HG03025 (cell line): ENCODE results near the gene EHMT1.
"Not testable (repeated sequence)": the region's sequence is repeated elsewhere in the genome, so short reads cannot be mapped to it uniquely, and the experiment has no call there.

Experiments used
- ATAC-seq: cut with Tn5 transposase; IDR thresholded peaks from one replicate; pipeline ENCODE4 v1.9.1; 2021; ENCODE audit warnings: mild to moderate bottlenecking, moderate library complexity; ENCODE audit not compliant: unreplicated experiment, low FRiP score

The EHMT1 gene

DNA sequence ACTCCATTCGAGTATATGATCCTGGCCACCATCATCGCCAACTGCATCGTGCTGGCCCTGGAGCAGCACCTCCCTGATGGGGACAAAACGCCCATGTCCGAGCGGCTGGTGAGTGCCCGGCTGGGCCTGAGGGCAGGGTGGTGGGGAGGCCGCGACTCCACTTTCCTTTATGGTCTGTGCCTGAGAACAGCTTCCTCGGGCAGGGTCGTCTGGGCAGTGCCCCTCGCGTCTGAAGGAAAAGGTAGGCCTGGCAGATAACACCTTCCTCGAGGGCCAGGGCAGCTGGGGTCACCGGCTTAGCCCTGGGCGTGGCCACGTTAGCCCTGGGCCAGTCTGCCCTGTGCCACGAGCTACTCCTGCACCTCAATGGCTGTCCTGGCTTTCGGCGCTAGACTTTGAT, 260.2 kb downstream of the EHMT1 start:
- no peak for ATAC-seq

DNA sequence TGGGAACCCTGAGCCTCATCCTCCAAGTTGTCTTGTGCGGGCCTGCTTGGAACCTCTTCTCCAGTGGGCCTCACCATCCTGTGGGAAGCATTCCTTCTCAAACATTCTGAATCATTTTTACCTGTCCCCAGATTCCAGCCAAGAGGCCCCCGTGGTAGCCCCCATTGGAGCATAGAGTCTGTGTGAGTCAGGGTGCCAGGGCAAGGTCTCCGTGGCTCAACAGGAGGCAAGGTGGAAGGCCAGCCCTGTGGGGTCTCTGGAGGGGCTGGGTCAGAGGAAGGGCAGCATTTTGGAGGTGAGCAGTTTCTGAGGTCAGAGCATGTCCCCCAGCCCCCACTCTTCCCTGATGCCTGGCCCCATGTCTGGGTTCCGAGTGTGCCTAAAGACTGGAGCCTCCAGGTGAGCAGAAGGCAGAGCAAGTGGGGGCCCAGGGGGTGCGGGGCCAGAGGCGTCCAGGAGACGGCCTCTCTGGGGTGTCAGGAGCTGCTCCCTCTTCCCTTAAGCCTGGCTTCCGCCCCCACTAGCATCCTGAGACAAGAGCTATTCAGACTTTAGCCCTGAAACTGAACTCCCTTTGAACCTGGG, 260.9 kb downstream of the EHMT1 start:
- no peak for ATAC-seq

- no peak for ATAC-seq
Measured at GRCh38 chr9:137880160-137880975, 261.6 kb downstream of the EHMT1 start.

DNA sequence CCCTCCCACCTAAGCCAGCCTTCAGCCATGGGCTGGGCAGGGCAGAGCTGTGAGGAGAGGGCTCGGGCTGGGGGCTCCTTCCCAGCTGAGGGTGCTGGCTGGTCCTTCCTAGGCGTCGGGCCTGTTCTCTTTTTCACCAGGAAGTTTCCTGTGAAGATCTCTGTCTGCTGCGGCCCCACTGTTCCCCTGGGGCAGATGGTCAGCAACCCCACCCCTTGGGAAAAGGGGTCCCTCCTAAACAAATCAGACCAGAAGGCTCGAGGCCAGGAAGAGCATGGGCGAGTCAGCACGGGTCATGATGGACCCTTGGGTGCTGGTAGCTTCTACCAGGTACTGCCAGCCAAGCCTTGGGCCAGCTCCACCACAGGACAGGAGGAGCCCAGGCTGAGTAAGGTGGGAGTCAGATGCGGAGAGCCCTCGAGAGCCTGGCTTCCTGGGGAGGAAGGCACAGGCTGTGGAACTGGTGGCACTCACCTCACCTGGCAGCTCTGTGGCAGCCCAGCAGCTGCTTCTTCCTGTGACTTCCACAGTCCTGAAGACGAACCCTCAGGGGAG, 262.2 kb downstream of the EHMT1 start:
- ATAC-seq: no peak

DNA sequence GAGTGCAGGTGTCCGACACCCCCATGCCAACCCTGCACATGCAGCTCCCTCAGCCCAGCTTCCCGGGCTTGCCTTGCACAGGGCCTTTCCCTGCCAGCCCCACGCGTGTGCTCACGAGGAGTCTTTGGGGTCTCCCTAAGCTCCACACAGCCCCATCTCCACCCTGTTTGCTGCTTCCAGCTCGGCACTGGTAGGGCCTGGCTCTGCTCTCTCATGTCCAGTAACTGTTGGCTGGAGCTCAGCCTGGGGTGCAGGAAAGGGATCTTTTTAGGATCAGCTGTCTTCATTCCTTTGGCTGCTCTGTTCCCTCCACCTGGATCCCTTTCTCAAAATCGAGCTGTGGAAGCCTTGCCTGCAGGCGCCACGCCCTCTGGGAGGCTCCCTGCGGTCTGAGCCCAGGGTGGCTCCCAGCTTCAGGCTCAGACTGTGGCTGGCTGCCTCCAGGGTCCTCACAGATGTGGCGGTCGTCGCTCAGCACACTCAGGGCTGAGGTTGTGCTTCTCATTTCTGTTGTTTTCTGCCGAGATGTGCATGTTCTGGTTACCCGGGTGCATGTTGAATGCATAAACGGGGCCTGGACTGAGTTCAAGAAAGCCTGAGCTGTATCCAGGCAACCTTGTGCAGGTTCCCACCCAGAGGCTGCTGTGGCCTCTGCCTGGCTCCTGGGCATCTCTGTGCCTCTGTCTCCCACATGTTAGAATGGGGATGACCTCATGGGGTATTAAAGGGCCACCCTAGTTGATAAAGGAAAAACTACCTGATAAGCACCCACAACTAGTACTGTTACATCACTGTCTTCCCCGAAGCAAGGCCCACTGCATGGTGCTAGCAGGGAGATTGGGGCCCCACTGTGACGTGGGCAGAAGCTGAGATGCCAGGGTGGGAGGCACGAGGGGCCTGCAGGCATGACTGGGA, 263.0 kb downstream of the EHMT1 start:
- no peak for ATAC-seq

DNA sequence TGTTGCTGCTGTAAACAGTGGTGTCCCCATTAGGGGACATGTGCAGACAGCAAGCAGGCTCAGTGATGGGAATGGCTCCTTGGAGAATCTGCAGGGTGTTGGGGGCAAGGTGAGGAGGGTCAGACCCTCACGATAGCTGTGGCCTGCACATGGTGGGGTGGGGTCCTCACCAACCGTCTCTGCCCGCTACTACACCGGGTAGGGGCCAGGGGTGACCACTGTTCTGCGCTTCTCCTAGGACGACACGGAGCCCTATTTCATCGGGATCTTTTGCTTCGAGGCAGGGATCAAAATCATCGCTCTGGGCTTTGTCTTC, 263.7 kb downstream of the EHMT1 start:
- ATAC-seq: no peak

- ATAC-seq: not testable (repeated sequence)
Measured at GRCh38 chr9:137883977-137884376, 265.2 kb downstream of the EHMT1 start.

- ATAC-seq: not testable (repeated sequence)
Measured at GRCh38 chr9:137884547-137884946, 265.7 kb downstream of the EHMT1 start.

DNA sequence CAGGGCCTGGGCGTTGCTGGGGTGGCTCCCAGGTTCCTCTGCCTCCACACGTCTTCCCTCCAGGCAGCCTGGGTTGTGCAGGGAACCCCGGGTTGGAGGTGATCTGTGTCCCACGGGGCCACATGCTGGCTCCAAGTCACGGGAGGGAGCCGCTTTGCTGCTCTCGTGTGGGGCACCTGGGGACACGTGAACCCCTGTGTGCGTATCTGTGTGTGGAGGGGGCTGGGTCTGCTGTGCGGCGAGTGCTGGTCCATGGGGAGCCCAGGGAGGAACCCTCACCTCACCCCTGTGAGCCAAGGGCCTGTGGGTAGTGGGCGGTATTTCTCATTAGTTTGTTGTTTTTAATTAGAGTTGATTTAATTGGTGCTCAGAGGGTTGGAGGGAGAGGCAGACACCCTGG, 266.3 kb downstream of the EHMT1 start:
- not testable (repeated sequence) for ATAC-seq
